ENCODE measurements around the gene CTXN1.

The CTXN1 gene

DNA sequence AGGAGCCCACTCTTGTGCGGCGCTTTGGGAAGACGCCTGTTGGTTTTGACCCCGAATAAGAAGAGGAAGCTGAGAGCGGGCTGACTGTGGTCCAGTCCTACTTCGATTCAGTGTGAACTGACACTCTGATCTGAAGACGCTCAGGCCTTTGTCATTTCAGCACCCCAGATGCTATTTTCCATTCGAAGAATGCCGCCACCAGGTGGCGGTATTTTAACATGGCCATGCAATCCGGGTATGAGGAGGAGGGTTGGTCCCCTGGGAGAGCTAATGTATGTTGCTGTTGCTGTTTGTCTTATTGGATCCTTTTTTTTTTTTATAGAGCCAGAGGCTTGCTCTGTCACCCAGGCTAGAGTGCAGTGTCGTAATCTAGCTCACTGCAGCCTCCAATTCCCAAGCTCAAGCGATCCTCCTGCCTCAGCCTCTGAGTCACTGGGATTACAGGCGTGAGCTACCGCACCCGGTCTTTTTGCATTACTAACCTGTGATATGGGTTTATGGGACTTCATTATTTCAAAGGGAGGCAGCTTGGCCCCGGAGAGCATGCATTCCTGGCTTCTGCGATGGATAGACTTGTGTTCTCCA lies 18.3 kb upstream of the CTXN1 start:
- TF ChIP-seq EZH2phosphoT487 (IDR thresholded peaks at IDR 0.05; ENCODE audit: borderline replicate concordance) = no peak
- TF ChIP-seq, protein P1, sequence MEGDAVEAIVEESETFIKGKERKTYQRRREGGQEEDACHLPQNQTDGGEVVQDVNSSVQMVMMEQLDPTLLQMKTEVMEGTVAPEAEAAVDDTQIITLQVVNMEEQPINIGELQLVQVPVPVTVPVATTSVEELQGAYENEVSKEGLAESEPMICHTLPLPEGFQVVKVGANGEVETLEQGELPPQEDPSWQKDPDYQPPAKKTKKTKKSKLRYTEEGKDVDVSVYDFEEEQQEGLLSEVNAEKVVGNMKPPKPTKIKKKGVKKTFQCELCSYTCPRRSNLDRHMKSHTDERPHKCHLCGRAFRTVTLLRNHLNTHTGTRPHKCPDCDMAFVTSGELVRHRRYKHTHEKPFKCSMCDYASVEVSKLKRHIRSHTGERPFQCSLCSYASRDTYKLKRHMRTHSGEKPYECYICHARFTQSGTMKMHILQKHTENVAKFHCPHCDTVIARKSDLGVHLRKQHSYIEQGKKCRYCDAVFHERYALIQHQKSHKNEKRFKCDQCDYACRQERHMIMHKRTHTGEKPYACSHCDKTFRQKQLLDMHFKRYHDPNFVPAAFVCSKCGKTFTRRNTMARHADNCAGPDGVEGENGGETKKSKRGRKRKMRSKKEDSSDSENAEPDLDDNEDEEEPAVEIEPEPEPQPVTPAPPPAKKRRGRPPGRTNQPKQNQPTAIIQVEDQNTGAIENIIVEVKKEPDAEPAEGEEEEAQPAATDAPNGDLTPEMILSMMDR (conservative IDR thresholded peaks at IDR 0.05; ENCODE audit: low read length) = peak; percentile 95
- Histone ChIP-seq H3K79me2 (ENCODE audit: insufficient read depth, low read length) (peaks cover 31% of the 10 kb centered on the region), H3K9me3 (ENCODE audit: insufficient read depth, low read depth, low read length) (no peaks in the 10 kb centered on the region), H3K36me3 (ENCODE audit: insufficient read depth, low read length) (no peaks in the 10 kb centered on the region), H3K4me3 (ENCODE audit: low read length, poor library complexity, severe bottlenecking) (peak overlapping the region; percentile 80), H4K20me1 (ENCODE audit: insufficient read depth, low read length, poor library complexity, severe bottlenecking) (no peaks in the 10 kb centered on the region), H3K9me2 (replicated peaks; ENCODE audit: low read depth, low read length) (no peaks in the 10 kb centered on the region), H3K4me1 (ENCODE audit: insufficient read depth, low read length, poor library complexity, severe bottlenecking) (peaks cover 6% of the 10 kb centered on the region), H2AFZ (ENCODE audit: low read length) (peak overlapping the region; percentile 80), H3F3A (ENCODE audit: low read depth) (no peaks in the 10 kb centered on the region), H3K4me2 (ENCODE audit: low read depth, low read length, poor library complexity, severe bottlenecking) (peak overlapping the region; percentile 89), H3K9ac (ENCODE audit: low read depth, low read length, poor library complexity, severe bottlenecking) (peak overlapping the region; percentile 60), H3K27me3 (ENCODE audit: insufficient read depth, low read length, poor library complexity, severe bottlenecking) (no peaks in the 10 kb centered on the region)

DNA sequence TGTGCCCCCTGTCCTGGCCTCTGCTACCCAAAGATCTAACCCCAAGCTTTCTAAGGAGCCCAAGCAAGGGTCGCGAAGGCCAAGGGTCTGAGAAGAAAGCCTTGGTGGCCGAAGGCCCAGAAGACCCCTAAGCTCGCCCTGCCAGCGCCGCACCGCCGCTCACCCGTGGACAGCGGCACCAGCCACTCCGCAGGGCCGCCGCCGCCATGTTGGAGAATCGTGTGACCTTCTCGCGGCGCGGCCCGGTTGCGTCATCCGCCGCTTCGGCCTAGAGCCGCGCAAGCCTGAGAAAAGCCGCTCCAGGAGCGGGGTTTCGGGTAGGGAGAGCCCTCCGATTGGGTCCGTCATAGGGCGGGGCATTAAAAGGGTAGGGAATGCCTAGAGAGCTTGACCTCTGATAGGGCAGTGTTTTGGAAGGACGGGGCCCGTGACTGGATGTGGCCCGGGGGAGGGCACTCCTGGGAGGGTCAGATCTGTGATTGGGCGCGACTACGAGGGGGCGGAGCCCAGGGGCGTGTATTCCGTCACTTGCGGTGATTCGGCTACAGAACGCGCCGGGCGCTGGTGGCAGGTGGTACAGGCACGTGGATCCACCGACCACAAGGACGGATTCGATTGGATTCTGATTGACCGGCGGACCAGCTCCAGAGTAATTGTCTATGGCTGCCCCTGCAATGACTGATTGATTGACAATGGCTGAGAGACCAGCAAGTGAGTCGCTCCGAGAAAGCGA lies 17.7 kb upstream of the CTXN1 start, which contains the start of gene TIMM44:
TIMM44 (minus strand) TSS at position 223 of the 733 bp plus-strand sequence; CDS start at position 208, 15 bp downstream.
- H3K9ac ChIP-seq (ENCODE audit: low read depth, low read length, poor library complexity, severe bottlenecking) = peak within 1 kb of the TSS; percentile 90
- no peaks in the 10 kb centered on the region for H3K9me2 ChIP-seq (replicated peaks; ENCODE audit: low read depth, low read length)
- peak within 1 kb of the TSS; percentile 80 for H3K4me3 ChIP-seq (ENCODE audit: low read length, poor library complexity, severe bottlenecking)
- peak within 1 kb of the TSS; percentile 91 for H2AFZ ChIP-seq (ENCODE audit: low read length)
- H3K4me2 ChIP-seq (ENCODE audit: low read depth, low read length, poor library complexity, severe bottlenecking) = peak within 1 kb of the TSS; percentile 89
- no peaks in the 10 kb centered on the region for H3K9me3 ChIP-seq (ENCODE audit: insufficient read depth, low read depth, low read length)
- H3K36me3 ChIP-seq (ENCODE audit: insufficient read depth, low read length) = no peaks in the 10 kb centered on the region
- H3F3A ChIP-seq (ENCODE audit: low read depth) = no peaks in the 10 kb centered on the region
- H3K27me3 ChIP-seq (ENCODE audit: insufficient read depth, low read length, poor library complexity, severe bottlenecking) = no peaks in the 10 kb centered on the region
- H3K79me2 ChIP-seq (ENCODE audit: insufficient read depth, low read length) = peaks cover 31% of the 10 kb centered on the region
- TF ChIP-seq, protein P1 (conservative IDR thresholded peaks at IDR 0.05; ENCODE audit: low read length) = no peak
- TF ChIP-seq EZH2phosphoT487 (IDR thresholded peaks at IDR 0.05; ENCODE audit: borderline replicate concordance) = no peak
- H4K20me1 ChIP-seq (ENCODE audit: insufficient read depth, low read length, poor library complexity, severe bottlenecking) = no peaks in the 10 kb centered on the region
- peaks cover 6% of the 10 kb centered on the region for H3K4me1 ChIP-seq (ENCODE audit: insufficient read depth, low read length, poor library complexity, severe bottlenecking)

DNA sequence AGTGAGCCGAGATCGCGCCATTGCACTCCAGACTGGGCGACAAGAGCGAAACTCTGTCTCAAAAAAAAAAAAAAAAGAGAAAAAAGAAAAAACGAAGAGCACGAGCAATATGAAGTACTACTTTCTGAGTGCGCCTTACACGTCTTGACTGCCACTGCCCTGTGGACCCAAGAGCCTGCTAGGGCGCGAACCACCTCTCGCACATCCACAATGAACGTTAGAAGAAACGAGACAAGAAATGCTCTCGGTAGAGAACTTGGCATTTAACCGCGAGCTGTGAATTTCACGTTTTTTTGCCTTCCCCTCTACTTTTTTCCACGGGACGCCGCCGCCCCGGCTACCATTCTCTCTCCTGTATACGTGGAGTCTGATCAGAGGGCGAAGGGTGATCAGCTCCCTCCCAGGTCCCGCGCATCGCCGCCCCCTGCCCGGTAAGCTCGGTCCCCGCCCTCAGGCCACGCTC lies 17.1 kb upstream of the CTXN1 start:
- H3K9me2 ChIP-seq (replicated peaks; ENCODE audit: low read depth, low read length) = no peaks in the 10 kb centered on the region
- no peaks in the 10 kb centered on the region for H4K20me1 ChIP-seq (ENCODE audit: insufficient read depth, low read length, poor library complexity, severe bottlenecking)
- peaks cover 31% of the 10 kb centered on the region for H3K79me2 ChIP-seq (ENCODE audit: insufficient read depth, low read length)
- no peaks in the 10 kb centered on the region for H3K27me3 ChIP-seq (ENCODE audit: insufficient read depth, low read length, poor library complexity, severe bottlenecking)
- H2AFZ ChIP-seq (ENCODE audit: low read length) = peak overlapping the region; percentile 91
- H3K9ac ChIP-seq (ENCODE audit: low read depth, low read length, poor library complexity, severe bottlenecking) = peak overlapping the region; percentile 90
- H3F3A ChIP-seq (ENCODE audit: low read depth) = no peaks in the 10 kb centered on the region
- H3K4me1 ChIP-seq (ENCODE audit: insufficient read depth, low read length, poor library complexity, severe bottlenecking) = peaks cover 6% of the 10 kb centered on the region
- no peak for TF ChIP-seq EZH2phosphoT487 (IDR thresholded peaks at IDR 0.05; ENCODE audit: borderline replicate concordance)
- TF ChIP-seq, protein P1 (conservative IDR thresholded peaks at IDR 0.05; ENCODE audit: low read length) = no peak
- H3K4me3 ChIP-seq (ENCODE audit: low read length, poor library complexity, severe bottlenecking) = peak overlapping the region; percentile 80
- H3K9me3 ChIP-seq (ENCODE audit: insufficient read depth, low read depth, low read length) = no peaks in the 10 kb centered on the region
- H3K36me3 ChIP-seq (ENCODE audit: insufficient read depth, low read length) = peaks cover 3% of the 10 kb centered on the region; the same call in 1 of the 2 replicates
- H3K4me2 ChIP-seq (ENCODE audit: low read depth, low read length, poor library complexity, severe bottlenecking) = peak overlapping the region; percentile 65

Measured in Loucy (cell line).